A673 (cell line): ENCODE results near the gene PRICKLE3. TPM values are rescaled to one million over a fixed set of nuclear protein-coding genes. Genes with fewer than 3 reads are reported as not detected.

Experiments used
- BruUV-seq: library from RNA; stranded (reverse); fragments of 400-500 nt; replicated peaks from 2 replicates; lab custom pipeline; 2021; lab: Mats Ljungman, UMichigan
- CTCF ChIA-PET: fragments of 300-600 bp; sonication (Branson Sonifier 250); formaldehyde crosslinking; loops from one replicate; lab custom pipeline; 2022; ENCODE audit warnings: antibody characterized with exemption; lab: Charles Lee
- POLR2A ChIA-PET: fragments of 300-600 bp; sonication (Branson Sonifier 250); formaldehyde crosslinking; loops from one replicate; lab custom pipeline; 2022; ENCODE audit warnings: antibody characterized with exemption; ENCODE audit not compliant: low non-redundant PET; lab: Charles Lee
- DNase-seq: peaks from one replicate; pipeline ENCODE4 v3.0.0-alpha.2; 2015; ENCODE audit warnings: low spot score
- H3K27ac ChIP-seq: fragments of 200-600 bp; sonication (generic); 2 replicates; pipeline ENCODE4 v1.5.1; 2016; ENCODE audit warnings: mixed run types, low read depth, mild to moderate bottlenecking, mixed read lengths, antibody characterized with exemption, low read length; ENCODE audit not compliant: poor library complexity, severe bottlenecking
- H3K27me3 ChIP-seq: fragments of 200-600 bp; sonication (generic); replicated peaks from 2 replicates; pipeline ENCODE4 v1.6.1; 2017; ENCODE audit warnings: mixed run types, low read depth, mild to moderate bottlenecking, mixed read lengths, antibody characterized with exemption, low read length; ENCODE audit not compliant: insufficient read depth, poor library complexity
- H3K36me3 ChIP-seq: fragments of 200-600 bp; sonication (generic); 2 replicates; pipeline ENCODE4 v1.6.1; 2016; ENCODE audit warnings: mixed run types, mild to moderate bottlenecking, mixed read lengths, antibody characterized with exemption, low read length; ENCODE audit not compliant: insufficient read depth, poor library complexity, severe bottlenecking
- H3K4me1 ChIP-seq: fragments of 200-600 bp; sonication (generic); 2 replicates; pipeline ENCODE4 v1.6.1; 2017; ENCODE audit warnings: mixed run types, mild to moderate bottlenecking, mixed read lengths, antibody characterized with exemption, low read length; ENCODE audit not compliant: insufficient read depth, poor library complexity, severe bottlenecking
- H3K4me3 ChIP-seq: fragments of 200-600 bp; sonication (generic); 2 replicates; pipeline ENCODE4 v1.5.1; 2016; ENCODE audit warnings: low read depth, mixed run types, mild to moderate bottlenecking, mixed read lengths, low read length; ENCODE audit not compliant: poor library complexity, severe bottlenecking
- H3K9me3 ChIP-seq: fragments of 200-600 bp; sonication (generic); 2 replicates; pipeline ENCODE4 v1.6.1; 2016; ENCODE audit warnings: mixed run types, low read depth, mild to moderate bottlenecking, mixed read lengths, antibody characterized with exemption, low read length; ENCODE audit not compliant: poor library complexity, severe bottlenecking
- CTCF ChIP-seq: fragments of 300-800, 200-600 bp; sonication (generic); conservative IDR thresholded peaks from 2 replicates; pipeline ENCODE4 v1.5.1; 2017; ENCODE audit warnings: low read depth, mild to moderate bottlenecking, antibody characterized with exemption, low read length, moderate library complexity, mixed read lengths
- EZH2 ChIP-seq: fragments of 200-600 bp; sonication (generic); IDR thresholded peaks from 2 replicates; pipeline ENCODE4 v1.6.1; 2017; ENCODE audit warnings: borderline replicate concordance, low read depth, mild to moderate bottlenecking, mixed read lengths, antibody characterized with exemption, low read length; ENCODE audit not compliant: poor library complexity, severe bottlenecking
- intact Hi-C: fragments of 100-400 bp; cut with micrococcal nuclease; formaldehyde crosslinking; loops from one replicate; pipeline ENCODE4 v1.10.0; 2022; ENCODE audit not compliant: unreplicated experiment
- total RNA-seq: library from RNA; stranded (reverse); gene quantifications from 2 replicates; pipeline ENCODE4 v1.2.3, GENCODE V29; 2021

The PRICKLE3 gene
- total RNA-seq, 1 experiment from 2014 or later = 4.8 TPM

- DNase-seq = no peak
- Histone ChIP-seq H3K9me3 (no peaks in the 10 kb centered on the region), H3K27ac (no peak overlapping the region), H3K36me3 (no peaks in the 10 kb centered on the region), H3K27me3 (no peaks in the 10 kb centered on the region), H3K4me3 (no peak overlapping the region), H3K4me1 (no peaks in the 10 kb centered on the region)
- no TSS peak for BruUV-seq
- ChIA-PET CTCF (no interaction called here), POLR2A (no interaction called here)
- intact Hi-C loops = no loop called here
- TF ChIP-seq CTCF = no peak
- TF ChIP-seq EZH2 = no peak
These were observed 33.9 kb upstream of the PRICKLE3 start for GRCh38 chrX:49220100-49220499.

- intact Hi-C loops = no loop called here
- ChIA-PET POLR2A (no interaction called here), CTCF (no interaction called here)
- DNase-seq = no peak
- H3K27me3 ChIP-seq = no peaks in the 10 kb centered on the region
- no TSS peak for BruUV-seq
- H3K36me3 ChIP-seq = no peaks in the 10 kb centered on the region
- no peaks in the 10 kb centered on the region for H3K4me1 ChIP-seq
- no peak for TF ChIP-seq EZH2
- TF ChIP-seq CTCF = no peak
- H3K4me3 ChIP-seq = no peak overlapping the region
- H3K27ac ChIP-seq = no peak overlapping the region
- no peaks in the 10 kb centered on the region for H3K9me3 ChIP-seq
These were observed 28.9 kb upstream of the PRICKLE3 start for GRCh38 chrX:49214996-49215526.

- no TSS peak for BruUV-seq
- DNase-seq = no peak
- intact Hi-C loops = no loop called here
- no peak for TF ChIP-seq EZH2
- Histone ChIP-seq H3K9me3 (no peaks in the 10 kb centered on the region), H3K27ac (no peak overlapping the region), H3K27me3 (no peaks in the 10 kb centered on the region), H3K4me3 (no peak overlapping the region), H3K4me1 (no peaks in the 10 kb centered on the region), H3K36me3 (no peaks in the 10 kb centered on the region)
- POLR2A ChIA-PET = interaction anchor here (0.6 kb wide), 1 partner anchor 13 kb away, joined by 3 read pairs; no protein-coding TSS in a partner anchor
- CTCF ChIA-PET = no interaction called here
These were observed 28.2 kb upstream of the PRICKLE3 start for GRCh38 chrX:49214416-49214815.

- no peaks in the 10 kb centered on the region for H3K9me3 ChIP-seq
- CTCF ChIA-PET = no interaction called here
- no peaks in the 10 kb centered on the region for H3K27me3 ChIP-seq
- H3K4me3 ChIP-seq = no peak overlapping the region
- H3K36me3 ChIP-seq = no peaks in the 10 kb centered on the region
- no peak for DNase-seq
- TF ChIP-seq EZH2 (no peak), CTCF (no peak)
- POLR2A ChIA-PET = no interaction called here
- no peak overlapping the region for H3K27ac ChIP-seq
- intact Hi-C loops = no loop called here
- H3K4me1 ChIP-seq = no peaks in the 10 kb centered on the region
- no TSS peak for BruUV-seq
These were observed 26.7 kb upstream of the PRICKLE3 start for GRCh38 chrX:49212861-49213260.
